Stimulated activated CD4-positive, alpha-beta T cell treated with anti-CD3 and anti-CD28 coated beads, Interleukin-12 subunit alpha, Interleukin-12 subunit beta, amount 100 ng/mL, for 4 hours (primary cell): ENCODE measurements around the gene DEPDC1B.
"Not testable (repeated sequence)": the region's sequence is repeated elsewhere in the genome, so short reads cannot be mapped to it uniquely, and the experiment has no call there.

Source experiments
- DNase-seq: peaks from one replicate; pipeline ENCODE4 v3.0.0-alpha.2; 2020

DEPDC1B gene, protein sequence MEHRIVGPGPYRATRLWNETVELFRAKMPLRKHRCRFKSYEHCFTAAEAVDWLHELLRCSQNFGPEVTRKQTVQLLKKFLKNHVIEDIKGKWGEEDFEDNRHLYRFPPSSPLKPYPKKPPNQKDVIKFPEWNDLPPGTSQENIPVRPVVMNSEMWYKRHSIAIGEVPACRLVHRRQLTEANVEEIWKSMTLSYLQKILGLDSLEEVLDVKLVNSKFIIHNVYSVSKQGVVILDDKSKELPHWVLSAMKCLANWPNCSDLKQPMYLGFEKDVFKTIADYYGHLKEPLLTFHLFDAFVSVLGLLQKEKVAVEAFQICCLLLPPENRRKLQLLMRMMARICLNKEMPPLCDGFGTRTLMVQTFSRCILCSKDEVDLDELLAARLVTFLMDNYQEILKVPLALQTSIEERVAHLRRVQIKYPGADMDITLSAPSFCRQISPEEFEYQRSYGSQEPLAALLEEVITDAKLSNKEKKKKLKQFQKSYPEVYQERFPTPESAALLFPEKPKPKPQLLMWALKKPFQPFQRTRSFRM

GRCh38 chr5:60699609-60700415 lies at the start of gene DEPDC1B:
Gene DEPDC1B (minus strand): TSS chr5:60700166. CDS start chr5:60700093, 73 bp downstream.
- peak; percentile 84 for DNase-seq

- DNase-seq: no peak
Measured at GRCh38 chr5:60744682-60745081, 44.7 kb upstream of the DEPDC1B start.

GRCh38 chr5:60743511-60744314 lies 43.7 kb upstream of the DEPDC1B start:
- no peak for DNase-seq

GRCh38 chr5:60740322-60740721 lies 40.4 kb upstream of the DEPDC1B start:
- no peak for DNase-seq

DNA sequence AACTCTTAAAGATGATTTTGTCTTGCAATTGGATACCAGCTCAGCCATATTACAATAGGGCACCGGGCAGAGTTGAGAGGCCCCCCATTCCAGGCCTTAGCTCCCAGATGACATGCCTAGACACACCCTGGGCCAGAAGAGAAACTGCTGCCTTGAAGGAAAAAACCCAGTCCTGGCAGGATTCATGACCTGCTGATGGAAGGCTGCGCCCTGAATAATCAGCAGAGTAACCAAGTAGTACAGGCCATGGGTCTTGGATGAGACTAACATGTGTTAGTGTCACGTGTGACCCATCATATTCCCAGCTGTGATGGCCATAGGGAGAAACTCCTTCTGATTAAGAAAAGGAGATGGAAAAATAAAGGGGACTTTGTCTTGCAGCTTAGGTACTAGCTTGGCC lies 39.0 kb upstream of the DEPDC1B start:
- no peak for DNase-seq

- DNase-seq: no peak
Measured at GRCh38 chr5:60738461-60738860, 38.5 kb upstream of the DEPDC1B start.

DNA sequence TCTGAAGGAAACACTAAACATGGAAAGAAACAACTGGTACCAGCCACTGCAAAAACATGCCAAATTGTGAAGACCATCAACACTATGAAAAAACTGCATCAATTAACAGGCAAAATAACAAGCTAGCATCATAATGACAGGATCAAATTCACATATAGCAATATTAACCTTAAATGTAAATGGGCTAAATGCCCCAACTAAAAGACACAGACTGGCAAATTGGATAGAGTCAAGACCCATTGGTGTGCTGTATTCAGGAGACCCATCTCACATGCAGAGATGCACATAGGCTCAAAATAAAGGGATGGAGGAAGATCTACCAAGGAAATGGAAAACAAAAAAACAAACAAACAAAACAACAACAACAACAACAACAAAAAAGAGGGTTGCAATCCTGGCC lies 30.9 kb upstream of the DEPDC1B start:
- DNase-seq: not testable (repeated sequence)

- DNase-seq: no peak
Measured at GRCh38 chr5:60727033-60727679, 27.2 kb upstream of the DEPDC1B start.

DNA sequence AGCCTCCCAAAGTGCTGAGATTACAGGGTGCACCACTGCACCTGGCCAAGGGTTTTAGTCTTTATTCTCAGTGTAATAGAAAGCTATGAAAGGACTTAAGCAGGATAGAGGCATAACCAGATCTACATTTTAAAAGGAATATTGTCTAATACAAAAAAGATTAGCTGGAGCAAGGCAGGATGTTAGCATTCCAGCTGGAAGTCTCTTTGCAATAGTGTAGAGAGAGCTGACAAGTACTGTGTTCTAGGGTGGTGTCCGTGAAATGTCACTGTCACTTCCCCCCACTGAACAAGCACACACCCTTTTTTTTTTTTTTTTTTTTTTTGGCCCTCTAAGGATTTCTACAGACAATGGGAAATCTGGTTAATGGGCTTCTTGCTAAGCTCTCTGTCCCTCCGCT lies 24.2 kb upstream of the DEPDC1B start:
- DNase-seq: no peak

DNA sequence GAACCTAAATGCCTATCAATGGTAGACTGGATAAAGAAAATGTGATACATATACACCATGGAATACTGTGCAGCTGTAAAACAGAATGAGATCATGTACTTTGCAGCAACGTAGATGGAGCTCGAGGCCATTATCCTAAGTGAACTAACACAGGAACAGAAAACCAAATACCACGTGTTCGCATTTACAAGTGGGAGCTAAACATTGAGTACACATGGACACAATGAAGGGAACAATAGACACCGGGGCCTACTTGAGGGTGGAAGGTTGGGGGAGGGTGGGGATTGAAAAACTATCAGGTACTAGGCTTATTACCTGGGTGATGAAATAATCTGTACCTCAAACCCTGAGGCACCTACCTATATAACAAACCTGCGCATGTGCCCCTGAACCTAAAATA lies 22.4 kb upstream of the DEPDC1B start:
- no peak for DNase-seq

- DNase-seq: no peak
Measured at GRCh38 chr5:60719329-60719728, 19.4 kb upstream of the DEPDC1B start.

- no peak for DNase-seq
Measured at GRCh38 chr5:60718166-60718892, 18.4 kb upstream of the DEPDC1B start.

DNA sequence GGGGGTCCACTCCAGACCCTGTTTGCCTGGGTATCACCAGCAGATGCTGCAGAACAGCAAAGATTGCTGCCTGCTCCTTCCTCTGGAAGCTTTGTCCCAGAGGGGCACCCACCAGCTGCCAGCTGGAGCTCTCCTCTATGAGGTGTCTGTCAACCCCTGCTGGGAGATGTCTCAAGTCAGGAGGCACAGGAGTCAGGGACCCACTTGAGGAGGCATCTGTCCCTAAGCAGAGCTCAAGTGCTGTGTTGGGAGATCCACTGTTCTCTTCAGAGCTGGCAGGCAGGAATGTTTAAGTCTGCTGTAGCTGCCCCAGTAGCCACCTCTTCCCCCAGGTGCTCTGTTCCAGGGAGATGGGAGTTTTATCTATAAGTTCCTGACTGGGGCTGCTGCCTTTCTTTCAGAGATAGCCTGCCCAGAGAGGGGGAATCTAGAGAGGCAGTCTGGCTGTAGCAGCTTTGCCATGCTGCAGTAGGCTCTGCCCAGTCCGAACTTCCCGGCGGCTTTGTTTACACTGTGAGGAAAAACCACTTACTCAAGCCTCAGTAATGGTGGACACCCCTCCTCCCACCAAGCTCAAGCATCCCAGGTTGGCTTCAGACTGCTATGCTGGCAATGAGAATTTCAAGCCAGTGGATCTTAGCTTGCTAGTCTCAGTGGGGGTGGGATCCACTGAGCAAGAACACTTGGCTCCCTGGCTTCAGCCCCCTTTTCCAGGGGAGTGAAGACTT lies 15.4 kb upstream of the DEPDC1B start:
- not testable (repeated sequence) for DNase-seq

DNA sequence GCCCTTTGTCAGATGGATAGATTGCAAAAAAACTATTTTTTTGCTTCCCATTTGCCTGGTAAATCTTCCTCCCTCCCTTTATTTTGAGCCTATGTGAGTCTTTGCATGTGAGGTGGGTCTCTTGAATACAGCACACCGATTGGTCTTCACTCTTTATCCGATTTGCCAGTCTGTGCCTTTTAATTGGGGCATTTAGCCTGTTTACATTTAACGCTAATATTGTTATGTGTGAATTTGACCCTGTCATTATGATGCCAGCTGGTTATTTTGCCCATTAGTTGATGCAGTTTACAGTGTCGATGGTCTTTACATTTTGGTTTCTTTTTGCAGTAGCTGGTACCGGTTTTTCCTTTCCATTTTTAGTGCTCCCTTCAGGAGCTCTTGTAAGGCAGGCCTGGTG lies 13.0 kb upstream of the DEPDC1B start:
- DNase-seq: no peak

- not testable (repeated sequence) for DNase-seq
Measured at GRCh38 chr5:60711892-60712291, 11.9 kb upstream of the DEPDC1B start.

- DNase-seq: no peak
Measured at GRCh38 chr5:60710362-60710761, 10.4 kb upstream of the DEPDC1B start.

DNA sequence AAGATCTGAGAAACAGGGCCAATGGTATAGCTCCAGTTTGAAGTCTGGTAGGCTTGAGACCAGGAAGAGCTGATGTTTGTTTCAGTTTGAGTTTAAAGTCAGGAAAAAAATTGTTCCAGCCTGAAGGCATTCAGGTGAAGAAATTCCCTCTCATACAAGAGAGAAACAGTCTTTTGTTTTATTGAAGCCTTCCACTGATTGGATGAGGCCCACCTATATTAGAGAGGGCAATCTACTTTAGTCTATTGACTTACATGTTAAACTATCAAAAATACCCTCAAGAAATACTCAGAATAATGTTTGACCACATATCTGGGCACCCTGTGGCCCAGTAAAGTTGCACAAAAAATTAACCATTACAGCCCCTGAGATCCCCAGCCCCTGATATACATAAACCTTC lies 5.2 kb upstream of the DEPDC1B start:
- no peak for DNase-seq

DNA sequence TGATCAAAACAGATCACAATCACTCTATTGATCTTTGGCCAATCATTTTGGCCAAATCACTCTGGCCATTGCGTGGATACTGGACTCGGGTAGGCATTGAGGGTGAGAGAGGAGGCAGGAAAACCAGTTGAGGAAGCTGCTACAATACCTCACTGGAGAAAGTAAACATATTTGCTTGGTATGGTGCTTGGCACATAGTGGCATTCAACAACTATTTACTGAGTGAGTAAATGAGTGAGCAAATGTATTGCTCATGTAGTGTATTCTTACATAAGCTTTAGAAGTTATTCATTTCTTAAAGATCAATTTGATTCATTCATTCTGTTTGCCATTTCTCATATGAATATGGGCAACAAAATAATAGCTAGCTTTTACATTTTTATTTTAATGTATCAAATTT lies 4.0 kb upstream of the DEPDC1B start:
- DNase-seq: no peak

- DNase-seq: no peak
Measured at GRCh38 chr5:60701321-60701968, 1.5 kb upstream of the DEPDC1B start.

- DNase-seq: no peak
Measured at GRCh38 chr5:60700416-60700757, 421 bp upstream of the DEPDC1B start.

DNA sequence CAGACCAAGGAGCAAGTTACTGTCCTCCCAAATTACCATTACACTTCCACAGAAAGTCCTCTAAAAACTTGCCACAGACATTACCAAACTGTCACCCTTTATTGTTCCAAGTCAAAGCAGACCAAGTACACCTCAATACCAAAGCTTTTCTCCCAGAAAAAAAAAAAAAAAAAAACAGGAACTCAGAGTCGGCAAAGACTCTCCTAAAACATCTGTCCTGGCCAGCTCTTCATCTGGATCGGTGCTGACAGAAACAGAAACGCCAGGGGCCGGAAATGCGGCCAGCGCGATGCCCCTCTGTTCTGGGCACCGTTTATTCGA lies 718 bp downstream of the DEPDC1B start:
- DNase-seq: no peak
